Hepatocyte (in vitro differentiated cells): Measurements from ENCODE around the gene DEAF1.

ENCODE experiments used
- EZH2 ChIP-seq: fragments of 200-600 bp; sonication (generic); IDR thresholded peaks from 2 replicates; pipeline ENCODE4 v1.6.1; 2016; ENCODE audit warnings: antibody characterized with exemption, mild to moderate bottlenecking, borderline replicate concordance
- EZH2phosphoT487 ChIP-seq: fragments of 200-600 bp; sonication (generic); IDR thresholded peaks from one replicate; pipeline ENCODE4 v1.6.1; 2018; ENCODE audit warnings: antibody characterized with exemption, mild to moderate bottlenecking, low read depth, moderate library complexity; ENCODE audit not compliant: unreplicated experiment, severe bottlenecking
- TF ChIP-seq, protein P1 (sequence below): fragments of 200-600 bp; sonication (generic); IDR thresholded peaks from 2 replicates; pipeline ENCODE4 v1.5.1; 2016; ENCODE audit warnings: antibody characterized with exemption, mild to moderate bottlenecking; ENCODE audit not compliant: poor library complexity

DNA sequence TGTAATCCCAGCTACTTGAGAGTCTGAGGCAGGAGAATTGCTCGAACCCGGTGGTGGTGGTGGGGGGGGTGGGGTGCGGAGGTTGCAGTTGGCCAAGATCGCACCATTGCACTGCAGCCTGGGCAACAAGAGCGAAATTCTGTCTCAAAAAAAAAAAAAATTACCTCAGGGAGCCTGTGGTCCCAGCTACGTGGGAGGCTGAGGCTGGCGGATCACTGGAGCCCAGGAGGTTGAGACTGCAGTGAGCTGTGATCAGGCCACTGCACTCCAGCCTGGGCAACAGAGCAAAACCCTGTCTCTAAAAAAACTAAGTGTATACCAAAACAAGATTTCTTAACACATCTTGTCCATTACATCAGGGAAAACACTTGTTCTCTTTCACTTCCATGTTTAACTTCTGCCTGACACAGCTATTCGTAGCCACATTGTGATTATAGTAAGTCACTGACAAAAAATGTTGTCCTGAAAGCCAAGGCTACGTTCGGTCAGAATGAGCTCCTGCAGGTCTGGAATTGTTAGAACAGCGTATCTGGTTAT, 2.0 kb upstream of the DEAF1 start:
- no peak for TF ChIP-seq EZH2
- TF ChIP-seq, protein P1, sequence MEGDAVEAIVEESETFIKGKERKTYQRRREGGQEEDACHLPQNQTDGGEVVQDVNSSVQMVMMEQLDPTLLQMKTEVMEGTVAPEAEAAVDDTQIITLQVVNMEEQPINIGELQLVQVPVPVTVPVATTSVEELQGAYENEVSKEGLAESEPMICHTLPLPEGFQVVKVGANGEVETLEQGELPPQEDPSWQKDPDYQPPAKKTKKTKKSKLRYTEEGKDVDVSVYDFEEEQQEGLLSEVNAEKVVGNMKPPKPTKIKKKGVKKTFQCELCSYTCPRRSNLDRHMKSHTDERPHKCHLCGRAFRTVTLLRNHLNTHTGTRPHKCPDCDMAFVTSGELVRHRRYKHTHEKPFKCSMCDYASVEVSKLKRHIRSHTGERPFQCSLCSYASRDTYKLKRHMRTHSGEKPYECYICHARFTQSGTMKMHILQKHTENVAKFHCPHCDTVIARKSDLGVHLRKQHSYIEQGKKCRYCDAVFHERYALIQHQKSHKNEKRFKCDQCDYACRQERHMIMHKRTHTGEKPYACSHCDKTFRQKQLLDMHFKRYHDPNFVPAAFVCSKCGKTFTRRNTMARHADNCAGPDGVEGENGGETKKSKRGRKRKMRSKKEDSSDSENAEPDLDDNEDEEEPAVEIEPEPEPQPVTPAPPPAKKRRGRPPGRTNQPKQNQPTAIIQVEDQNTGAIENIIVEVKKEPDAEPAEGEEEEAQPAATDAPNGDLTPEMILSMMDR: no peak
- TF ChIP-seq EZH2phosphoT487: no peak
